NCI-H1694 treated with DMSO at 0.1 percent for 48 hours (cell line): ENCODE measurements around the gene NR3C2.
"Not testable (repeated sequence)": the region's sequence is repeated elsewhere in the genome, so short reads cannot be mapped to it uniquely, and the experiment has no call there.

Experiments
- DNase-seq: peaks from one replicate; lab custom pipeline; 2025; lab: John Stamatoyannopoulos, UW

The NR3C2 gene

GRCh38 chr4:148164557-148164956 is 277.7 kb downstream of the NR3C2 start:
- no peak for DNase-seq

DNA sequence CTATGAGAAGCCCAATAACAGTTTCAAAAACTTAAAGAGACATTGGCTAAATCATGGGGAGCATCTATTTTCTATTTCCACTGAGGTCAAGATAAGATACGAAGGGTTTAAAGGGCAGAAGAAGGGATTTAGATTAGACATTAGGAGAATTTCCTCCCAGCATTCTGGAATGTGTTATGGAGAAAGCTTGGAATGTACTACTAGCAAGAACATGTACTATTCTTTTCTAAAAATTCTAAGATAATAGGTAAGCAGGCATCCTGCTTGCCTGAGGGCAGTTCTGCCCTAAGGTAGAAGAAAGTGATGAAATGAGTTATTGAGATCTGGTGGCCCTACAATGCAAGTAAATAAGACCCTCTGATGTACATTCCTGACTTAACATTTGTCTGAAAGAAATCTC is 279.2 kb downstream of the NR3C2 start:
- DNase-seq = no peak

DNA sequence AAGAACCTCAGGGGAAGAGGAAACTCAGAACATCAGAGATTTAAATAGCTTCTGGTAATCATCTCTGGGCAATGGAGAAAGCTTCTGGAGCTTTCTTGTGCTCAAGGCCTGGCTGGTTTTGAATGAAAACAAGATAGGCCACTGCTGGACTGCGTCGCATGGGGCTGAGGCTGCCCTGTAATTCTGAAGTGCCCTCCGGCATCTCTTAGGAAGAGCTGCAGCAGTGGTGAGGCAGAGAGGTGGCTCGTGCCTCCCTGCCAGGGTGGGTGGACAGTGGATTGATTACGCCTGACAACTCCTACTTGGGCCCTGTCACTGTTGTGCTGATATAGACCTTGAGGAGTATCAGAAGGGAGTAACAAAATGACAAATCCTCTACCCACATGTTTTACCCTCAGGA is 279.7 kb downstream of the NR3C2 start:
- DNase-seq = no peak

DNA sequence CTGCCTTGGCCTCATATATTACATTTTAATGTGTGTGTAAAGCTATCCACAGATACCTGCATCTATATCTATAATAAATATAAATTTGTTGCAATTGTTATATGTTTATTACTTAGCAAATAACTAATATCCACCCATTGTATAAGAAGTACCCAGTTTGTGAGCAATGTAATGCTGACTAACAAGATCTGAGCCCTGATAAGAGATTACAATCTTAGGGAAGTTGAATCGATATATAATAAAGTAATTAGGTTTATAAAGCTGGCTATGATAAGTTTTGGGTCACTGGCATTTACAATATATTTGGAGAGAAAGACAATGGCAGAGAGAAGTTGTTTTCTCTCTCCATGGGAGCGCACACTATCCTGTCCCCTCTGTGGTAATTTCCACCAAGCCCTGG is 280.6 kb downstream of the NR3C2 start:
- no peak for DNase-seq

GRCh38 chr4:148159793-148160192 is 282.4 kb downstream of the NR3C2 start:
- no peak for DNase-seq

GRCh38 chr4:148154769-148155168 is 287.4 kb downstream of the NR3C2 start:
- DNase-seq = no peak

DNA sequence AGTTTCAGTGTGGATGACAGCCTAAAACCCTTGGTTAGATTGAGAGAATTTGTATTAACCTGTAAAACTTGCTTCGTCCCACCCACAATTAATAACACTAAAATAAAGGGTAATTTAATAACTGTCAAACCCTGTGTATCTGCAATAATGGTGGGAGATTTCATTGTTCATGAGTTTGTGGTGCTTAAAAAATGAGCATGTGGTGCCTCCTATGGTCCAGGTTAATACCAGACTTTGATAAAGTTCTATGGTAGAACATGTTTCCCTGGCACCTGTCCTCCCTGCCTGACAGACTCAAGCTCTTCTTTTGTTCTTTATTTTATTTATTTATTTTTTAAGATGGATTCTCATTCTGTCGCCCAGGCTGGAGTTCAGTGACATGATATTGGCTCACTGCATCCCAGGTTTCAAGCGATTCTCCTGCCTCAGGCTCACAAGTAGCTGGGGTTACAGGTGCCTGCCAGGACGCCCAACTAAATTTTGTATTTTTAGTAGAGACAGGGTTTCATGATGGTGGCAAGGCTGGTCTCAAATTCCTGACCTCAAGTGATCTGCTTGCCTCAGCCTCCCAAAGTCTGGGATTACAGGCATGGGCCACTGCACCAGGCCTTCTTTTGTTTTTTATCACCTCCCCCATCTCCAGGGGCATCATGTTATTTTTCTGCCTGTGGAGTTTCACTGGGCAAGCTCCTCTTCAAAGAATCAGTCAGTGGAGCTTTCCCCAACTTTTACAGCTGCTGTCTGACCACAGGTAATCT is 289.2 kb downstream of the NR3C2 start:
- DNase-seq = no peak

GRCh38 chr4:148151806-148152205 is 290.4 kb downstream of the NR3C2 start:
- no peak for DNase-seq

DNA sequence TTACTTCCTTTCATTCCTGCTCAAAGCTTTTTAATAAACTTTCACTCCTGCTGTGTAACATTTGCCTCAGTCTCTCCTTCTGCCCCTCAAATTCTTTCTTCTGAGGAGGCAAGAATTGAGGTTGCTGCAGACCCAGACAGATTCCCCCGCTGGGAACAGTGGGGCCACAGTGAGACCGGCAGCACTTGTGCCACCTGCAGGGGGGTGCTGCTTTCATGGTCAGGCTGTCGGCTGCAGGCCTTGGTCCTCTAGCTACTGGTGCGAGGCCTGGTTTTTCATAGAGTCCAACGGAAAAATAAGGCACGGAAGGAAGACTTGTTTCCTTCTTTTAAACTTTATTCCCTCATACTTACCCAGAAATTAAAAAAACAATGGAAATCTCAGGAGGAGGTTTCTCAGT is 296.7 kb downstream of the NR3C2 start:
- no peak for DNase-seq

DNA sequence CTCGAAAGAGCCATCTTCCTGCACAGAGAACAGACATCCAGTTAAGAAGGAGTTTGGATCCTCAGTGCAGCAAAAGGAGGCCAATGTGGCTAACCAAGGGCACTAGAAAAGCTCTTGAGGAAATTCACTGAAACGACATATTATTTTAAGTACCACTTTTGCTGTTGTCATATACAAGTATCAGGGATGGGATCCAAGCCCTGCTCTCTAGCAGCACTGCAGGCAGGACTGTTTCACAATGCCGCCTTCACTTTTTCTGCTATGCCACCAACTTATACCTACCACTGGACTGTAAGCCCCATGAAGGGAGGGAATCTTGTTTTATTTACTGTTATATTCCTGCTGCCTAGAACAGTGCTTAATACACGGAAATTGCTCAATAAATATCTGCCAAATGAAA is 299.0 kb downstream of the NR3C2 start:
- DNase-seq = no peak

DNA sequence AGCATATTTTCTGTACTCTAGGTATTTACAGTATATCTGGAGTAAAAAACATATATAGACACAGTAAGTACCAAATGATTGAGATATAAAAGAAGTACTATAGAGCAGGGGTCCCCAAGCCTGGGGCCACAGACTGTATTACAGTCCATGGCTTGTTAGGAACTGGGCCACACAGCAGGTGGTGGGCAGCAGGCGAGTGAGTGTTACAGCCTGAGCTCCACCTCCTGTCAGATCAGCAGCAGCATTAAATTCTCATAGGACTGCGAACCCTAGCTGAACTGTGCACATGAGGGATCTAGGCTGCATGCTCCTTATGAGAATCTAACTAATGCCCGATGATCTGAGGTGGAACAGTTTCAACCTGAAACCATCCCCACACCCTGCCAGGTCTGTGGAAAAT is 300.7 kb downstream of the NR3C2 start:
- no peak for DNase-seq

- DNase-seq = no peak
These were observed 315.4 kb downstream of the NR3C2 start for GRCh38 chr4:148126825-148127224.

GRCh38 chr4:148124512-148124911 is 317.7 kb downstream of the NR3C2 start:
- DNase-seq = no peak

DNA sequence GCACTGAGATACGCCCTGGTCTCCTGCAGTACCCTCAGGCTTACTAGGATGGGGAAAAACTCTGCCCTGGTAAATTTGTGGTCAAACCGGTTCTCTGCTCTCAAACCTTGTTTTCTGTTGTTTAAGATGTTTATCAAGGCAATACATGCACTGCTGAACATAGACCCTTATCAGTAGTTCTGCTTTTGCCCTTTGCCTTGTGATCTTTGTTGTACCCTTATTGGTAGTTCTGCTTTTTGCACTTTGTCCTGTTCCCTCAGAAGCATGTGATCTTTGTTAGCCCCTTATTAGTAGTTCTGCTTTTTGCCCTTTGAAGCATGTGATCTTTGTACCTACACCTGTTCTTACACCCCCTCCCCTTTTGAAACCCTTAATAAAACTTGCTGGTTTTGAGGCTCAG is 319.1 kb downstream of the NR3C2 start:
- DNase-seq = not testable (repeated sequence)

DNA sequence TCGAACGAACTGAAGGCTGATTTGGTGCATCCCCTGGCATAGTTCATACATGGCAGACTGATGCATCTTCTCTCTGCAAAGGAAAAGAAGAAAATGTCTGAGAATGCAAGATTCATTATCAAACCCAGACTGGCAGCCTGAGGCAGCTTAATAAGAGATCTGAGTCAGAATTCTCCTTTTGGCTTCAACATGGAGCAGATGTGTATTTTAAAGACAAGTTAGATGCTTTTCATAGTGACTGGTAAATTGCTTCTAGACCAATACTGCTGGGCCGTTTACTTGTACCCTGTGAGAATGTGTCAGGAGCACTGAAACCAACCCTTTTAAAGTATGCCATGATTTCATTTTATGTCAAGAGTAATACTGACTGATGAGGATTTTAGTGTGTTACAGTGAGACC is 322.0 kb downstream of the NR3C2 start:
- no peak for DNase-seq

GRCh38 chr4:148118633-148119032 is 323.6 kb downstream of the NR3C2 start:
- no peak for DNase-seq

DNA sequence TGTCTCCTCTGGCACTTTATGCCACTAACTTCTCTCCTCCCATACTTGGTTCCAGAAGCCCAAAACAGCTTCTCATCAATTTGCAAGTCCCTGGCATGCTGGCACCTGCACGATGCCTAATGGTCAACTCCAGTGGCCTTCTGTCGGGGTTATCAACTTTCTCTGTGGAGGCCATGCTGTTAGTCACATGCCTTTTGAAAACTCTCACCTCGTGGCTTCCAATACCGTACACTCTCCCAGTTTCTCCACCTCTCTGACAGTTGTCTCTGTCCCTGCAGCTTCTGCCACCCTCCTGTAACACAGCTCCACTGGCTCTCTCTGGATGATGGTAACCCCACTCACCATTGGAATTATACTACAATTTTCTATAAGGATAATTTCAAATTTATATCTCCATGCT is 324.0 kb downstream of the NR3C2 start:
- DNase-seq = no peak

DNA sequence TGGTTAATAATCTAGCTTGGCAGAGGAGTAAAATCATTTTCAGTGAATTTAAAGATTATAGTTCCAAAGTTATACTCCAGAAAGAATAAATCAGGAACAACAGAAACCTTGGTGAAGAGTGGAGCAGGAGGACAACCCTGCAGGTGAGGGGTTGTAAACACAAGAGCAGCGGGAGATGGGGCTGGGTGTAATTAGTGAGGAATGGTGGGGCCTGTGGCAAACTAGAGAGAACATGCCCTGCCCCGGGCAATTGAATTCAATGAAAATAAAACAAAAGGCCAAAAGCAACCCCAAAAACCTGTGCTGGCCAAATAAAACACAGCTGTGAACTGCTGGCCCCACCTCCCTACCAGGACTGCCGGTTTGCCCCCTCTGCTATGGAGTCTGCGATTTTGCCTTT is 325.2 kb downstream of the NR3C2 start:
- no peak for DNase-seq

GRCh38 chr4:148116264-148116663 is 325.9 kb downstream of the NR3C2 start:
- DNase-seq = no peak

DNA sequence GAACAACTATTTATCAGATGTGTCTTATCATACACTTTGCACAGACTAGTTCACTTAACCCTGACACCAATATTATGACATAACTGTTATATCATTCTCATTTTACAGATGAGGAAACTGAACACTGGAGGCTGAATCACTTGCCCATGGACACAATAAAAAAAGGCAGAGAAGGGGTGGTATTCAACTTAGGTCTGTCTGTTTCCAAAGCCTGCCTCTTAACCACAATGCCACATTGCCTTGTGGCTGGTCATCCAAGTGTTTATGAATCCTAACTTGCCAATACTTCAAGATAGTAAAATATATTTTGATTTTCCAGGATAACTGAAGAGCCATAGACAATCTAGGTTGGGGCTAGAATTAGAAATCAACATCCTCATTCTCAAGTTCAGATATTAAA is 327.8 kb downstream of the NR3C2 start:
- DNase-seq = no peak

DNA sequence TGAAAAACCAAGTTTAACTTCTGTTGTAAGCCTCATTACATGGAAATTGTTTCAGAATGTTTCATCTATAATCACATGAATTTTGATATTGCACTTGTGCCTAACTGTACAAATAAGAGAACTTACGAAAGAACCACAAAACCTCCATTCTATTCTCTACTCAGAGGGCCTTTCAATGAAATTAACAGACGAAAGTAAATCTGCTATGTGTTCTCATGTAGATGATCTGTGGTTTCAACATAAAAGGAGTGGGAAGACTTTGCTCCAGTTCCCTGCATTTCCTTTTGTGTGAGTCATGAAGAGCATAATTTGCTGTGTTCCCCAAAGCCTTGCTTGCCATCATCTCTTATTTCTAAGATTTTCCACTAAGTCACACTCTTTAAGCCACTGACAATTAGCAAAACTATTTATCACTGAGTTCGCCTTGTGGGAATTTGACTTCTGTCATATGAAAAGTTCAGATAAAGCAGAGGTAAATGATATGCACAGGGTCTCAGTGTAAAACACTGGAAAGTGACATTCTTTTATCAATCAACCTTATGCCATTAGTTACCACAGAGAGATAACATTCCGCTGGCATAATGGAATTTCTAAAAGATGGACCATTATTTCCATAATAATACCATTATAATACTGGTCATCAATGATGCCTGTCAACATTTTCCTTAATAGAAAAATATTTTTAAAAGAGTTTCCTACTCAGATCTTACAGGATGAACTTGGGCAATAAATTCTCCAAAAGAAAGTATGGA is 329.8 kb downstream of the NR3C2 start:
- no peak for DNase-seq

DNA sequence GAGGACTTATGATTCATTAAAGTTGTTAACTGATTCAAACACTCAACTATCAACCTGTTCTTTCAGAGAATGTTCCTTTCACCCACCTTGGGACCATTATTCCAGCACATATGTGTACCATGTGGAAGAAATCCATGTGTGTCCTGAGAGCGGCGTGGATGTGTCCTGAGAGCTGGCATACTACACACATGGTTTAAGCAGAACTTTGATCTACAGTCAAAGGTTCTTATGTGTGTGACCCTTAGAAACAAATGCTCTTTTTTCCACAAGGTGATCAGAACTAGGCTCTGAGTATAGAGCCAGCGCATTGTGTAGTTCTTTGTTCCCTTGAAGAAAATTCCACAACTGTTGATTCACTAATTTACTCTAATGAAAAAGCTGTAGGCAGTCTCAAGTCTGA is 332.0 kb downstream of the NR3C2 start:
- DNase-seq = no peak

- no peak for DNase-seq
These were observed 333.0 kb downstream of the NR3C2 start for GRCh38 chr4:148109216-148109615.

- no peak for DNase-seq
These were observed 333.4 kb downstream of the NR3C2 start for GRCh38 chr4:148108766-148109165.
